HepG2 (cell line): ENCODE measurements around the gene ZNF367. TPM values are rescaled to one million over a fixed set of nuclear protein-coding genes. Genes with fewer than 3 reads are reported as not detected.

Source experiments
- KDM5A ChIP-seq: fragments of 200-600 bp; sonication (generic); IDR thresholded peaks from 2 replicates; pipeline ENCODE4 v1.7.0; 2018; ENCODE audit warnings: antibody characterized with exemption, mild to moderate bottlenecking, low read length, borderline replicate concordance
- PHF8 ChIP-seq: sonication (generic); formaldehyde crosslinking; IDR thresholded peaks from 2 replicates; pipeline ENCODE4 v1.5.0; 2020; ENCODE audit warnings: missing genetic modification reagents
- PRPF4 ChIP-seq: fragments of 200-400 bp; formaldehyde crosslinking; IDR thresholded peaks from 2 replicates; pipeline ENCODE4 v1.6.1; 2016; ENCODE audit warnings: low read length, low read depth; ENCODE audit not compliant: poor library complexity, severe bottlenecking
- RNF219 ChIP-seq: sonication (generic); formaldehyde crosslinking; IDR thresholded peaks from 2 replicates; pipeline ENCODE4 v1.5.0; 2020; ENCODE audit warnings: mild to moderate bottlenecking, missing genetic modification reagents
- SALL2 ChIP-seq: sonication (generic); formaldehyde crosslinking; IDR thresholded peaks from 2 replicates; pipeline ENCODE4 v1.8.1; 2023; ENCODE audit warnings: mild to moderate bottlenecking, missing genetic modification reagents, inconsistent platforms
- SMYD3 ChIP-seq: sonication (generic); formaldehyde crosslinking; IDR thresholded peaks from 2 replicates; pipeline ENCODE4 v1.8.1; 2023; ENCODE audit warnings: mild to moderate bottlenecking, missing genetic modification reagents
- ZNF124 ChIP-seq: sonication (generic); formaldehyde crosslinking; IDR thresholded peaks from 2 replicates; pipeline ENCODE4 v1.4.0; 2020; ENCODE audit warnings: missing genetic modification reagents
- ZNF263 ChIP-seq: sonication (generic); formaldehyde crosslinking; IDR thresholded peaks from 2 replicates; pipeline ENCODE4 v1.4.0; 2020; ENCODE audit warnings: missing genetic modification reagents
- ZNF34 ChIP-seq: sonication (generic); formaldehyde crosslinking; IDR thresholded peaks from 2 replicates; pipeline ENCODE4 v1.4.0; 2020; ENCODE audit warnings: mild to moderate bottlenecking, missing genetic modification reagents, borderline replicate concordance
- ZNF383 ChIP-seq: sonication (generic); formaldehyde crosslinking; IDR thresholded peaks from 2 replicates; pipeline ENCODE4 v1.4.0; 2020; ENCODE audit warnings: missing genetic modification reagents, mild to moderate bottlenecking, borderline replicate concordance
- ZNF512 ChIP-seq: sonication (generic); formaldehyde crosslinking; IDR thresholded peaks from 2 replicates; pipeline ENCODE4 v1.4.0; 2020; ENCODE audit warnings: mild to moderate bottlenecking, missing genetic modification reagents
- ZNF550 ChIP-seq: sonication (generic); formaldehyde crosslinking; IDR thresholded peaks from 2 replicates; pipeline ENCODE4 v1.4.0; 2020; ENCODE audit warnings: mild to moderate bottlenecking, missing genetic modification reagents, borderline replicate concordance
- ZNF572 ChIP-seq: sonication (generic); formaldehyde crosslinking; IDR thresholded peaks from 2 replicates; pipeline ENCODE4 v1.5.1; 2020; ENCODE audit warnings: mild to moderate bottlenecking, missing genetic modification reagents
- ZNF614 ChIP-seq: IDR thresholded peaks from 2 replicates; pipeline ENCODE4 v1.6.1; 2018; ENCODE audit warnings: missing biosample characterization, missing genetic modification reagents, inconsistent platforms, borderline replicate concordance
- ZNF761 ChIP-seq: sonication (generic); formaldehyde crosslinking; conservative IDR thresholded peaks from 2 replicates; pipeline ENCODE4 v1.4.0; 2020; ENCODE audit warnings: mild to moderate bottlenecking, missing genetic modification reagents
- polyA plus RNA-seq, 8 experiments: library from polyadenylated mRNA; depleted of rRNA in 3 of 8; stranded (reverse) in 7 of 8; unstranded in 1 of 8; fragments of >200 nt; fragmentation: Illumina TruSeq in 4 of 8; extraction: Trizol in 4 of 8; gene quantifications; 2 replicates each; pipeline versions ENCODE4 v1.2.1 to v1.2.3, GENCODE V29; 2011 to 2016; ENCODE audit warnings: low read depth in 4 of 8, missing spikeins in 1 of 8, mixed read lengths in 1 of 8; ENCODE audit not compliant: insufficient read depth in 1 of 8
- total RNA-seq, 5 experiments: library from RNA; depleted of rRNA; stranded (reverse); fragments of >200 nt; fragmentation: Illumina TruSeq; extraction: Trizol; gene quantifications; 2 replicates each; pipeline ENCODE4 v1.2.3, GENCODE V29; 2016; ENCODE audit warnings: low read depth in 1 of 5
- TF ChIP-seq, protein P1 (sequence below): sonication (generic); formaldehyde crosslinking; IDR thresholded peaks from 2 replicates; pipeline ENCODE4 v1.4.0; 2020; ENCODE audit warnings: mild to moderate bottlenecking, missing genetic modification reagents, borderline replicate concordance
- TF ChIP-seq, protein P2 (sequence below): sonication (generic); formaldehyde crosslinking; IDR thresholded peaks from 2 replicates; pipeline ENCODE4 v1.5.0; 2020; ENCODE audit warnings: missing genetic modification reagents
- TF ChIP-seq, protein P3 (sequence below): sonication (generic); formaldehyde crosslinking; IDR thresholded peaks from 2 replicates; pipeline ENCODE4 v1.4.0; 2020; ENCODE audit warnings: mild to moderate bottlenecking, missing genetic modification reagents

ZNF367 gene
- total and polyA plus RNA-seq, 2 of the 13 experiments (the other 11 are each of a cell fraction or from before 2014, with no cell fraction given): 2.9 to 7.7 TPM

DNA sequence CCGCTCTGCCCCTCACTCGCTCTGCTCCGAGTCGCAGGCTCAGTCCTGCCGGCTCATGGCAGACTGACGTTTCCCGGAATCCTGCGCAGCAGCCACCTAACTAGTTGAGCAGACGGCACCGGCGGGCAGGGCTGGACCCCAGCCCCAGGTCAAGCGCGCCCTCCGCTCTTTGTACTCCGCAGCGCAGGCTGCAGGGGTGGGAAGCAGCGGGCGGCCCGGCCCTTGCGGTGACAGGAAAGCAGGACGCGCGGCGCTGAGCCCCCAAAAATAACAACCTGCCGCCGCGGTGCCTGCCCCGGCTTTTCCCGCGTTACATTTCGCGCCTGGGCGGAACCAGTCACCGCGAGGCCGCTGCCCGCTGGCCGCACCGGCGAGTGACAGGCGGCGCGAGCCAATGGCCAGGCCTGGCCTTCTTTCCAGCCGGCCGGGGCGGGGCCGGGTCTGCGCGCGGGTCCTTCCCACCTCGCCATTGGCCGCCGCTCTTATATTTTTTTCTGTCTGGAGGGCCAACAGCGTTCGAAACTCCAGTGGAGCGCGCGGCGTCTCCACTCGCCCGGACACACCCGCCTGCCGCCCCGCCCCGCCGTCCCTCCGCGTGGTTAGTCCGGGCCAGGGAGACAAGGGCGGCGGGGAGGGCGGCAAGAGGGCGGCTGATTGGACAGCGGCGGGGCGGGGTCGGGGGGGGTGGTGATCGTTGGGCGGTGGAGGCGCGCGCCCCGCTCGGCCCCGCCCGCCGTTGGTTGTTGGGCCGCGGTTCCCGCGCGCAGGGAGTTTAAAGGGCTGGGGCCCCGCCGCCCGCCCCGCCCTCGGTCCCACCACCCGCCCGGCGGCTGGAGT, at the start of gene ZNF367 (continued):
- TF ChIP-seq, protein P1, sequence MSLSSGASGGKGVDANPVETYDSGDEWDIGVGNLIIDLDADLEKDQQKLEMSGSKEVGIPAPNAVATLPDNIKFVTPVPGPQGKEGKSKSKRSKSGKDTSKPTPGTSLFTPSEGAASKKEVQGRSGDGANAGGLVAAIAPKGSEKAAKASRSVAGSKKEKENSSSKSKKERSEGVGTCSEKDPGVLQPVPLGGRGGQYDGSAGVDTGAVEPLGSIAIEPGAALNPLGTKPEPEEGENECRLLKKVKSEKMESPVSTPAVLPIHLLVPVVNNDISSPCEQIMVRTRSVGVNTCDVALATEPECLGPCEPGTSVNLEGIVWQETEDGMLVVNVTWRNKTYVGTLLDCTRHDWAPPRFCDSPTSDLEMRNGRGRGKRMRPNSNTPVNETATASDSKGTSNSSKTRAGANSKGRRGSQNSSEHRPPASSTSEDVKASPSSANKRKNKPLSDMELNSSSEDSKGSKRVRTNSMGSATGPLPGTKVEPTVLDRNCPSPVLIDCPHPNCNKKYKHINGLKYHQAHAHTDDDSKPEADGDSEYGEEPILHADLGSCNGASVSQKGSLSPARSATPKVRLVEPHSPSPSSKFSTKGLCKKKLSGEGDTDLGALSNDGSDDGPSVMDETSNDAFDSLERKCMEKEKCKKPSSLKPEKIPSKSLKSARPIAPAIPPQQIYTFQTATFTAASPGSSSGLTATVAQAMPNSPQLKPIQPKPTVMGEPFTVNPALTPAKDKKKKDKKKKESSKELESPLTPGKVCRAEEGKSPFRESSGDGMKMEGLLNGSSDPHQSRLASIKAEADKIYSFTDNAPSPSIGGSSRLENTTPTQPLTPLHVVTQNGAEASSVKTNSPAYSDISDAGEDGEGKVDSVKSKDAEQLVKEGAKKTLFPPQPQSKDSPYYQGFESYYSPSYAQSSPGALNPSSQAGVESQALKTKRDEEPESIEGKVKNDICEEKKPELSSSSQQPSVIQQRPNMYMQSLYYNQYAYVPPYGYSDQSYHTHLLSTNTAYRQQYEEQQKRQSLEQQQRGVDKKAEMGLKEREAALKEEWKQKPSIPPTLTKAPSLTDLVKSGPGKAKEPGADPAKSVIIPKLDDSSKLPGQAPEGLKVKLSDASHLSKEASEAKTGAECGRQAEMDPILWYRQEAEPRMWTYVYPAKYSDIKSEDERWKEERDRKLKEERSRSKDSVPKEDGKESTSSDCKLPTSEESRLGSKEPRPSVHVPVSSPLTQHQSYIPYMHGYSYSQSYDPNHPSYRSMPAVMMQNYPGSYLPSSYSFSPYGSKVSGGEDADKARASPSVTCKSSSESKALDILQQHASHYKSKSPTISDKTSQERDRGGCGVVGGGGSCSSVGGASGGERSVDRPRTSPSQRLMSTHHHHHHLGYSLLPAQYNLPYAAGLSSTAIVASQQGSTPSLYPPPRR (CRISPR knock-in tag): no peak
- TF ChIP-seq ZNF263 (CRISPR knock-in tag) (peak; percentile 21; the same call in 1 of the 2 replicates), ZNF124 (peak; percentile 73; the same call in 1 of the 2 replicates), RNF219 (CRISPR knock-in tag) (no peak), ZNF34 (no peak), ZNF614 (CRISPR knock-in tag) (no peak), ZNF572 (CRISPR knock-in tag) (no peak), ZNF512 (CRISPR knock-in tag) (no peak), ZNF761 (CRISPR knock-in tag) (no peak), KDM5A (no peak), ZNF550 (CRISPR knock-in tag) (no peak), SALL2 (no peak), PHF8 (CRISPR knock-in tag) (peak; percentile 44; the same call in 1 of the 2 replicates), PRPF4 (no peak), ZNF383 (CRISPR knock-in tag) (no peak), SMYD3 (no peak)
- TF ChIP-seq, protein P2, sequence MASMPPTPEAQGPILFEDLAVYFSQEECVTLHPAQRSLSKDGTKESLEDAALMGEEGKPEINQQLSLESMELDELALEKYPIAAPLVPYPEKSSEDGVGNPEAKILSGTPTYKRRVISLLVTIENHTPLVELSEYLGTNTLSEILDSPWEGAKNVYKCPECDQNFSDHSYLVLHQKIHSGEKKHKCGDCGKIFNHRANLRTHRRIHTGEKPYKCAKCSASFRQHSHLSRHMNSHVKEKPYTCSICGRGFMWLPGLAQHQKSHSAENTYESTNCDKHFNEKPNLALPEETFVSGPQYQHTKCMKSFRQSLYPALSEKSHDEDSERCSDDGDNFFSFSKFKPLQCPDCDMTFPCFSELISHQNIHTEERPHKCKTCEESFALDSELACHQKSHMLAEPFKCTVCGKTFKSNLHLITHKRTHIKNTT (CRISPR knock-in tag): no peak
- TF ChIP-seq, protein P3, sequence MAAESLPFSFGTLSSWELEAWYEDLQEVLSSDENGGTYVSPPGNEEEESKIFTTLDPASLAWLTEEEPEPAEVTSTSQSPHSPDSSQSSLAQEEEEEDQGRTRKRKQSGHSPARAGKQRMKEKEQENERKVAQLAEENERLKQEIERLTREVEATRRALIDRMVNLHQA: no peak
